G401.6 (cell line): Measurements from ENCODE around the gene TTC3.

Experiments used
- FAIRE-seq: peaks from 2 replicates; lab custom pipeline; 2012; peaks lifted over from hg19 to GRCh38; lab: Jason Lieb, UNC

The TTC3 gene

GRCh38 chr21:37226041-37226920 is 153.2 kb downstream of the TTC3 start:
- FAIRE-seq: no peak

DNA sequence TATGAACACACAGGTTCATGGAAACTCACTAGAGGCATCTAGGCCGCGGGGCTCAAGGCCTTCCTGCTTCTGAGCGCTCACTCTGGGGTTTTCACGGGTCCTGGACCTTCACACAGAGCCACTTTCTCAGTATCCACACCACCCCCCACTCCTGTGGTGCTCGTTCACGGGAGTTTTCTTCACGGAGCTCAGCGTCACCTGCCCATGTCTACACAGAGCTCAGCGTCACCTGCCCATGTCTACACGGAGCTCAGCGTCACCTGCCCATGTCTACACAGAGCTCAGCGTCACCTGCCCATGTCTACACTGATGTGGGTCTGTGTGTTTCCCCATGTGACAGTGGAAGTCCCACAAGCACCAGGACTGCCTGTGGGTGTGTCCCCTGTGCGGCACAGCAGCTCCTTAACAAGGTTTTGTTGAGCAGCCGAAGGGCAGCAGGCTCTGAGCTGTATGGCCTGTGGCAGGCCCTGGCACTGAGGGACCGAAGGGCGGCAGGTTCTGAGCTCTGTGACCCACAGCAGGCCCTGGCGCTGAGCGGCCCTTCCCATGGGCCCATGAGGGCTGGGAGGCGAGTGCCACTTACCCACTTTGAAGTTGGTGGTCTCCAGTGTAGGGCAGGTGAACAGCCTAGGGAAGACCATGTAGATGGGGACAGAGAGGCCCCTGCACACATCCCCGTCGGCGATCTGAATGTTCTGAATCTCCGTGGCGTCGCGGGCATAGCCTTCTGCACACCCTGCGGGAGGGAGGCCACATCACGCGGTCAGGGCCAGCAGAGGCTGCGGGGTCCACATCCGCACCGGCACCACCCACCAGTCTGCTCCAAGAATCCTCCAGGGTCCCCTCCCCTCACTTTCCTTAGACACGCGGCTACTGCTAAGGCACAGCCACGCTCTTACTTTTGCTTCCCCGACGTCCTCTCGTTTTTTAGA is 154.3 kb downstream of the TTC3 start:
- no peak for FAIRE-seq

DNA sequence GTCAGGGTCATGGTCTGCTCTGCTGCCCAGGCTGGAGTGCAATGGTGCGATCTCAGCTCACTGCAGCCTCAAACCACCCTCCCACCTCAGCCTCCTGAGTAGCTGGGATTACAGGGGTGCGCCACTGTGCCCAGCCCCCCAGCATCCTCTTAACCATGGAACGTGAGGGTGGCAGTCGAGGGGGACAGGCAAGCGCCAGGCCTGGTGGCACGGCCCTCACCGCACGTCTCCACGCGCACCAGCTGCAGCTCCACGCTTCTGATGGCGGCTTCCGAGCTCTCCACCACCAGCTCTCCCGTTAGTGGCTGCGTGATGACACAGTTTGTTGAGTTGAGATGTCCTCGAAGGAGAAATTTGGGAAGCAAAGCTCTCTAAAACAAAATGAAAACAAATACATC is 154.9 kb downstream of the TTC3 start:
- no peak for FAIRE-seq

DNA sequence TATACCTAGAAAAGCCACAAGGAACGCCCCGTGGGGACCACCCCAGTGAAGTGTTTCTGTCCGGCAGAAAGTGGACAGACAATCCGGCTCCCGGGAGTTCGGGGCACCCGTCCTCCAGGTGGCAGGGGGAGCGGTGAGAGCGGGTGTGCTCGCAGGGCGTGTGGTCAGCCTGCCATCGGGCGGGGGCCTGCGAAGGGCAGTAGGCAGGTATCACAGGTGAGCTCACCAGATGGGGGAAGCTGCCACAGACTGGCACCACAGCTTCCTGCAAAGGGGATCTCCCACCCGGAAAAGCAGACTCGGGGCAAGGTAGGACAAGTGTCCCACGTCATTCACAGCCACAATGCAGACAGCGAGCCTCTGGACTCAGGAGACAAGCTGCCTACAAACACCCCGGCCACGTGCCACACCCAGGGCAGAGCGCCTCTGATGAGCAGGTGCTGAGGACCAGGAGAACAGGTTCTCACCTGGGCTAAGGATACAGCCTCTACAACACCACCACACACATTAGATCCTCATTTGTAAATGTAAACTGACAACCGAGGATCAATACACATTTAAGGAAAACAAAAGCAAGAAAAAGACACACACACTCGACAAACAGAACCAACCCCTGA is 157.7 kb downstream of the TTC3 start:
- no peak for FAIRE-seq

GRCh38 chr21:37231249-37231645 is 158.2 kb downstream of the TTC3 start:
- FAIRE-seq: no peak

DNA sequence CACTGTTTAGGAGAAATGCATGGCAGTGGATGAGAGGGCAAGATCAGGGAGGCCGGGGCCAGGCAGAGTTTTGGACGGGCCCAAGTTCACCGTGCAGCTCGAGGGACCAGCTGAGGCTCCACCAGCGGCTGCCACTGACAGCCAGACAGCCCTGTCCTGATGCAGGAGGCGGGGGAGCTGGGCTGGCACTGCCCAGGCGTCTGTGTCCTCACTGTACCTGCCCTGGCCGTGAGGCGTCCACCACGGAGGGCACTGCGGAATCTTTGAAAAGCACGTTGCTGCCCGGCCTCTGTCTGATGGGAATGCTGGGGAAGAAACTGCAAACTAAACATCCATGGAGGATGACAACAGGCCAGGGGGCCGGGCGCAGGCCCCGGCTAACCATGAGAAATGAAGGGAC is 158.6 kb downstream of the TTC3 start:
- no peak for FAIRE-seq

- FAIRE-seq: no peak
Measured at GRCh38 chr21:37232274-37233018, 159.4 kb downstream of the TTC3 start.

DNA sequence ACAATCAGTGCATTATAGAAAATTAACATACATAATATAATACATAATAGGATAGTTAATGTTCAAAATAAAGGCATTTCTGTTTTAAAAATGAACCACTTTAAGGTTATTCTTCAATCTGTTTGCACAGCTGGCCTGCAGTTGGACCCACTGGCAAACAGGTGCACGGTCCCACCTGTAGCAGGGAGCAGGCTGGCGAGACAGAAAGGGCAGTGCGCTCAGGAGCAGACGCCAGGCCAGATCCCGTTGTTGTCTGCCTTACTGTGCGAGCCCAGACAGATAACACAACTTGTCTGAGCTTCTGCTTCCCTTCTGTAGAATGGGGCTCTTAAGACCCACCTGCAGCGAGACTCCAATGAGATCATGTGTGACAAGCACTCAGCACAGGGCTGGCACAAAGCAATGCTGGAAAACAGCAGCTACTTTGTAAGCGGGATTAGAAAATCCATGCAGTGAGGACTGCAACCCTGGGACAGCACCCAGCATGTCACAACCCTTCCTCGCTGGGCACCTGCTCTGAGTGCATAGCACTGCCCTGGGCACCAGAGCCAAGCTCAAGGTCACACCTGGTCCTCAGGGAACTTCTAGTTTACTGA is 160.6 kb downstream of the TTC3 start:
- no peak for FAIRE-seq

DNA sequence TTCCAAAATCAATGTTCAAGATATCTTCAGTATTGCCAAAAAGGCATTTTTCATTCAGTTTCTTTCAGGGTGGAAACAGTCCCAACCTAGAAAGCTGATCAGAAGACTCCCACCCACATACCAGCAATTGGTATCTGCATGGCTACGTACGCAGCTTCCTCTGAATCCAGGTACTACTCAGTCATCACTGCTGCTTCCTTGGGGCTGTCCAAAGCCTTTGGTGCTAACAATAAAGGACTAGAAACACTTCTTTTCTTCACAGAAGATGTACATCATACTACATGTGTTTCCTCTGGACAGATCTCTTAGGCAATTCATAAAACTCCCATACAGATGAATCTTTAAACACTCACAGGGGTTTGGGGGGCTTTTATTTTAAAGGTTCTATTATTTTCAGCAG is 164.3 kb downstream of the TTC3 start:
- FAIRE-seq: no peak

- FAIRE-seq: no peak
Measured at GRCh38 chr21:37237764-37238163, 164.7 kb downstream of the TTC3 start.

DNA sequence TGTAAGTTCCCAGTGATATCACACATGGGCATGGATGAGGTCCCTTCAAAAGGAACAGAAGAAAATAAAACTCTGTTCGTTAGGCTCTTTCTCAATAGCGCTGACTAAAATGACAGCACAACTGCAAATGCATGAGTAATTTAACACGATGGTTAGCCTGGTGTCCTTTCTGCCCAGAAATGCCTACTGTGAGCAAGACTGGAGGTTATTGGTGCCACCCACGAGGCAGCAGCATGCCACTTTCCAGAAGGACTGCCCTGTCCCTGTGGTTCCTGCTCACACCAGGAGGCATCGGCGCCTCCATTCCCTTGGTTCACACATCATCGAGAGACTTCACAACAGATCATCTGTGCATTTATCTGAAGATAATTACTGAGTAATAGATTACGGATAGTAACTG is 167.9 kb downstream of the TTC3 start:
- no peak for FAIRE-seq

GRCh38 chr21:37241426-37241825 is 168.4 kb downstream of the TTC3 start:
- no peak for FAIRE-seq

GRCh38 chr21:37243961-37244360 is 170.9 kb downstream of the TTC3 start:
- FAIRE-seq: no peak

- no peak for FAIRE-seq
Measured at GRCh38 chr21:37244501-37245095, 171.5 kb downstream of the TTC3 start.

DNA sequence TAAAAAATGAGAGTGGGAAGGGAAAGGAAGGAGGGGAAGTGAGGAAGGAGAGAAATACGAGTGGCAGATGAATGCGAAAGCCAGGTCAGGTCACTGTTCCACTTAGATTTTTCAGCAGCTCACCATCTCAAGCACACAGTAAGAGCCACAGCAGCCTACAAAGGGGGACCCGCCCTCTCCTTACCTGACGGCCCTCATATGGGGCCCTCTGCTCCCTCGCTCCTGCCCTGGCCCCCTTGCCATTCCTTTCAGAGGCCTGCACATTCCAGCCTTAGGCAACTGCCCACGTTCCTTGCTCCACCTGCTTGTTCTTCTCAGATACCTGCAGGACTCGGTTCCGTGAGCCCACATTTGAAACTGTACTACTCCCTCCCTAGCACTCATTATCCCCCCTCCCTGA is 172.1 kb downstream of the TTC3 start:
- no peak for FAIRE-seq

DNA sequence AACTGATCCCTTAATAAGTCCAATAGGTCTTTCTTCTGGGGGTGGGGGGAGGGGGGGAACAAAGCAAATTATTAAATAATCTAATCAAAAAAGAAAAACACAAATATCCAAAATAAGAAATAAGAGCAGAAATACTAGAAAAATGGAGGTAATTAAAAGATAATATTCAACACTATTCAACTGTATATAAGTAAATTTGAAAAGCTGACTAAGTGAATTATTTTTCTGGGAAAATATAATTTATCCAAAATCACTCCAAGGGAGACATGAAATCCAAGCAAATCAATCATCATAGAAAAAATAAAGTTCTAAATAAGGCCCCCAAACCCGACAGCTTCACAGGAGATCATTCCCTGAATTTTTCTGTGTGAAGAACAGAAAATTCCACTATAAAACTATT is 175.2 kb downstream of the TTC3 start:
- FAIRE-seq: no peak

- no peak for FAIRE-seq
Measured at GRCh38 chr21:37249112-37249904, 176.3 kb downstream of the TTC3 start.

DNA sequence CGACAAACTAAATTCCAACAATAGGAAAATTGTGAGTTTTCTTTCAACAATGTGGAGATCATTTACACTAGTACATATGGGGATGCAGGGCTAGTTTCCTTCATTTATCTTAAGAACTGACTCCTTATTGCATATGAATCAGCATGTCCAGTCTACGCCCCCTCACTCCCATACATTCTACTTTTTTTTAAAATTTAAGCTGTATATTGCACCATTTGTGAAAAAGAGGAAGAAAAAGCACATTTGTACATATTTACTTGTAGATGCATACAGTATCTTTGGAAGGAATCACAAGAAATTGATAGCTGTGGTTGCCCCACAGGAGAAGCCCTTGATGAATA is 178.2 kb downstream of the TTC3 start:
- FAIRE-seq: no peak
